TTC549 (cell line): Measurements from ENCODE around the gene CLCNKB.

Experiments used
- FAIRE-seq: peaks from 2 replicates; lab custom pipeline; 2012; peaks lifted over from hg19 to GRCh38; lab: Jason Lieb, UNC

Gene CLCNKB

GRCh38 chr1:16076031-16076864 lies 32.7 kb downstream of the CLCNKB start:
- FAIRE-seq: no peak

GRCh38 chr1:16076865-16077238 lies 33.3 kb downstream of the CLCNKB start:
- no peak for FAIRE-seq

- no peak for FAIRE-seq
Observed at GRCh38 chr1:16077406-16078245, 34.0 kb downstream of the CLCNKB start.

- no peak for FAIRE-seq
Observed at GRCh38 chr1:16078925-16079656, 35.5 kb downstream of the CLCNKB start.

GRCh38 chr1:16080422-16081150 lies 37.0 kb downstream of the CLCNKB start:
- FAIRE-seq: no peak

- no peak for FAIRE-seq
Observed at GRCh38 chr1:16081636-16082035, 38.1 kb downstream of the CLCNKB start.

- no peak for FAIRE-seq
Observed at GRCh38 chr1:16082283-16083038, 38.9 kb downstream of the CLCNKB start.

- no peak for FAIRE-seq
Observed at GRCh38 chr1:16083486-16083885, 39.9 kb downstream of the CLCNKB start.

- no peak for FAIRE-seq
Observed at GRCh38 chr1:16085522-16085921, 41.9 kb downstream of the CLCNKB start.

- no peak for FAIRE-seq
Observed at GRCh38 chr1:16087733-16088132, 44.2 kb downstream of the CLCNKB start.

GRCh38 chr1:16088351-16088911 lies 44.8 kb downstream of the CLCNKB start:
- FAIRE-seq: no peak

GRCh38 chr1:16088996-16089395 lies 45.4 kb downstream of the CLCNKB start:
- no peak for FAIRE-seq

- no peak for FAIRE-seq
Observed at GRCh38 chr1:16090076-16090826, 46.7 kb downstream of the CLCNKB start.

GRCh38 chr1:16091296-16091695 lies 47.7 kb downstream of the CLCNKB start:
- no peak for FAIRE-seq

- FAIRE-seq: no peak
Observed at GRCh38 chr1:16092097-16092922, 48.7 kb downstream of the CLCNKB start.

- no peak for FAIRE-seq
Observed at GRCh38 chr1:16092923-16093511, 49.4 kb downstream of the CLCNKB start.

GRCh38 chr1:16093611-16094010 lies 50.0 kb downstream of the CLCNKB start:
- no peak for FAIRE-seq

- FAIRE-seq: no peak
Observed at GRCh38 chr1:16094453-16095158, 51.0 kb downstream of the CLCNKB start.
